H7 (cell line): ENCODE results near the gene SCT. TPM values are rescaled to one million over a fixed set of nuclear protein-coding genes. Genes with fewer than 3 reads are reported as not detected.

Experiments used
- DNase-seq: peaks from one replicate; pipeline ENCODE4 v3.0.0; 2012
- H3K27me3 ChIP-seq: 2 replicates; pipeline ENCODE4 v1.6.0; 2011; ENCODE audit warnings: mild to moderate bottlenecking, low read length; ENCODE audit not compliant: control insufficient read depth, insufficient read depth
- H3K36me3 ChIP-seq: replicated peaks from 2 replicates; pipeline ENCODE4 v1.5.1; 2011; ENCODE audit warnings: low read length; ENCODE audit not compliant: control insufficient read depth, insufficient read depth
- H3K4me3 ChIP-seq: 2 replicates; pipeline ENCODE4 v1.5.1; 2011; ENCODE audit warnings: low read depth, mild to moderate bottlenecking, control low read depth, low read length, moderate library complexity; ENCODE audit not compliant: insufficient read depth
- total RNA-seq: library from RNA; depleted of rRNA; stranded (reverse); fragments of >200 nt; shearing (Covaris generic); gene quantifications from 2 replicates; pipeline ENCODE4 v1.2.3, GENCODE V29; 2014

The SCT gene
- total RNA-seq, 1 experiment from 2014 or later: not detected

GRCh38 chr11:598005-598680 lies 28.8 kb downstream of the SCT start:
- H3K27me3 ChIP-seq: no peaks in the 10 kb centered on the region
- peaks cover 33% of the 10 kb centered on the region for H3K36me3 ChIP-seq
- DNase-seq: no peak
- H3K4me3 ChIP-seq: no peak overlapping the region

GRCh38 chr11:597166-597725 lies 29.7 kb downstream of the SCT start:
- Histone ChIP-seq H3K27me3 (no peaks in the 10 kb centered on the region), H3K36me3 (peaks cover 37% of the 10 kb centered on the region), H3K4me3 (no peak overlapping the region)
- DNase-seq: peak; percentile 93

- Histone ChIP-seq H3K27me3 (no peaks in the 10 kb centered on the region), H3K36me3 (peaks cover 32% of the 10 kb centered on the region), H3K4me3 (no peak overlapping the region)
- no peak for DNase-seq
Observed at GRCh38 chr11:596374-596773, 30.6 kb downstream of the SCT start.

- no peak overlapping the region for H3K4me3 ChIP-seq
- H3K36me3 ChIP-seq: peaks cover 28% of the 10 kb centered on the region
- DNase-seq: no peak
- H3K27me3 ChIP-seq: no peaks in the 10 kb centered on the region
Observed at GRCh38 chr11:595400-595799, 31.6 kb downstream of the SCT start.

GRCh38 chr11:593347-593746 lies 33.6 kb downstream of the SCT start:
- Histone ChIP-seq H3K4me3 (no peak overlapping the region), H3K36me3 (peaks cover 31% of the 10 kb centered on the region), H3K27me3 (no peaks in the 10 kb centered on the region)
- no peak for DNase-seq

GRCh38 chr11:592918-593317 lies 34.1 kb downstream of the SCT start:
- Histone ChIP-seq H3K36me3 (peaks cover 33% of the 10 kb centered on the region), H3K27me3 (no peaks in the 10 kb centered on the region), H3K4me3 (no peak overlapping the region)
- no peak for DNase-seq

GRCh38 chr11:592501-592900 lies 34.5 kb downstream of the SCT start:
- H3K36me3 ChIP-seq: peaks cover 34% of the 10 kb centered on the region
- no peaks in the 10 kb centered on the region for H3K27me3 ChIP-seq
- H3K4me3 ChIP-seq: no peak overlapping the region
- no peak for DNase-seq

- no peak for DNase-seq
- Histone ChIP-seq H3K27me3 (no peaks in the 10 kb centered on the region), H3K36me3 (peaks cover 37% of the 10 kb centered on the region), H3K4me3 (no peak overlapping the region)
Observed at GRCh38 chr11:590997-591396, 36.0 kb downstream of the SCT start.

GRCh38 chr11:589798-590197 lies 37.2 kb downstream of the SCT start:
- Histone ChIP-seq H3K4me3 (no peak overlapping the region), H3K27me3 (no peaks in the 10 kb centered on the region), H3K36me3 (peaks cover 36% of the 10 kb centered on the region)
- DNase-seq: no peak

- Histone ChIP-seq H3K4me3 (no peak overlapping the region), H3K36me3 (peaks cover 39% of the 10 kb centered on the region), H3K27me3 (no peaks in the 10 kb centered on the region)
- no peak for DNase-seq
Observed at GRCh38 chr11:587978-588380, 39.0 kb downstream of the SCT start.

GRCh38 chr11:587546-587945 lies 39.4 kb downstream of the SCT start:
- Histone ChIP-seq H3K36me3 (peaks cover 36% of the 10 kb centered on the region), H3K27me3 (no peaks in the 10 kb centered on the region), H3K4me3 (no peak overlapping the region)
- no peak for DNase-seq

GRCh38 chr11:586376-587316 lies 40.3 kb downstream of the SCT start:
- peaks cover 36% of the 10 kb centered on the region for H3K36me3 ChIP-seq
- no peak for DNase-seq
- H3K4me3 ChIP-seq: no peak overlapping the region
- H3K27me3 ChIP-seq: no peaks in the 10 kb centered on the region

GRCh38 chr11:584287-584686 lies 42.7 kb downstream of the SCT start:
- DNase-seq: no peak
- Histone ChIP-seq H3K36me3 (peaks cover 29% of the 10 kb centered on the region), H3K4me3 (no peak overlapping the region), H3K27me3 (no peaks in the 10 kb centered on the region)

- no peak overlapping the region for H3K4me3 ChIP-seq
- peaks cover 17% of the 10 kb centered on the region for H3K36me3 ChIP-seq
- no peak for DNase-seq
- H3K27me3 ChIP-seq: no peaks in the 10 kb centered on the region
Observed at GRCh38 chr11:581752-582151, 45.2 kb downstream of the SCT start.

- no peak overlapping the region for H3K4me3 ChIP-seq
- H3K36me3 ChIP-seq: peaks cover 16% of the 10 kb centered on the region
- no peaks in the 10 kb centered on the region for H3K27me3 ChIP-seq
- no peak for DNase-seq
Observed at GRCh38 chr11:581342-581741, 45.6 kb downstream of the SCT start.
